Measurements from ENCODE around the gene PALLD.
A peak's percentile ranks its signal among the peaks of the same experiment; 100 is the strongest.

The PALLD gene

GRCh38 chr4:168715896-168716295 is 219.0 kb downstream of the PALLD start:
- Histone ChIP-seq H3K9me3 (ENCODE audit: control insufficient read depth, insufficient read depth, low read length) (no peaks in the 10 kb centered on the region), H3K27ac (ENCODE audit: low read depth, low read length) (peak overlapping the region; percentile 48), H3K9ac (ENCODE audit: low read depth, low read length) (no peak overlapping the region), H3K4me1 (ENCODE audit: control insufficient read depth, insufficient read depth, low read length) (peaks cover 13% of the 10 kb centered on the region), H3K27me3 (ENCODE audit: control insufficient read depth, insufficient read depth, low read length) (peaks cover 24% of the 10 kb centered on the region), H3K4me3 (ENCODE audit: low read depth, low read length) (peak overlapping the region; percentile 39), H3K36me3 (ENCODE audit: control insufficient read depth, insufficient read depth, low read length) (no peaks in the 10 kb centered on the region)

- peaks cover 13% of the 10 kb centered on the region for H3K4me1 ChIP-seq (ENCODE audit: control insufficient read depth, insufficient read depth, low read length)
- H3K36me3 ChIP-seq (ENCODE audit: control insufficient read depth, insufficient read depth, low read length), result no peaks in the 10 kb centered on the region
- peak overlapping the region; percentile 39 for H3K4me3 ChIP-seq (ENCODE audit: low read depth, low read length)
- H3K27me3 ChIP-seq (ENCODE audit: control insufficient read depth, insufficient read depth, low read length), result peaks cover 24% of the 10 kb centered on the region
- peak overlapping the region; percentile 48 for H3K27ac ChIP-seq (ENCODE audit: low read depth, low read length)
- H3K9me3 ChIP-seq (ENCODE audit: control insufficient read depth, insufficient read depth, low read length), result no peaks in the 10 kb centered on the region
- H3K9ac ChIP-seq (ENCODE audit: low read depth, low read length), result no peak overlapping the region
Observed at GRCh38 chr4:168716406-168717129, 219.7 kb downstream of the PALLD start.

- H3K9ac ChIP-seq (ENCODE audit: low read depth, low read length), result no peak overlapping the region
- H3K4me3 ChIP-seq (ENCODE audit: low read depth, low read length), result no peak overlapping the region
- no peaks in the 10 kb centered on the region for H3K9me3 ChIP-seq (ENCODE audit: control insufficient read depth, insufficient read depth, low read length)
- no peaks in the 10 kb centered on the region for H3K36me3 ChIP-seq (ENCODE audit: control insufficient read depth, insufficient read depth, low read length)
- H3K27ac ChIP-seq (ENCODE audit: low read depth, low read length), result no peak overlapping the region
- H3K27me3 ChIP-seq (ENCODE audit: control insufficient read depth, insufficient read depth, low read length), result peaks cover 24% of the 10 kb centered on the region
- peaks cover 13% of the 10 kb centered on the region for H3K4me1 ChIP-seq (ENCODE audit: control insufficient read depth, insufficient read depth, low read length)
Observed at GRCh38 chr4:168717847-168718246, 221.0 kb downstream of the PALLD start.

- H3K27me3 ChIP-seq (ENCODE audit: control insufficient read depth, insufficient read depth, low read length), result peaks cover 24% of the 10 kb centered on the region
- H3K4me1 ChIP-seq (ENCODE audit: control insufficient read depth, insufficient read depth, low read length), result peaks cover 17% of the 10 kb centered on the region
Observed at GRCh38 chr4:168719725-168720124, 222.9 kb downstream of the PALLD start.

GRCh38 chr4:168720396-168720900 is 223.6 kb downstream of the PALLD start:
- Histone ChIP-seq H3K9me3 (ENCODE audit: control insufficient read depth, insufficient read depth, low read length) (no peaks in the 10 kb centered on the region), H3K36me3 (ENCODE audit: control insufficient read depth, insufficient read depth, low read length) (no peaks in the 10 kb centered on the region), H3K4me1 (ENCODE audit: control insufficient read depth, insufficient read depth, low read length) (peaks cover 22% of the 10 kb centered on the region), H3K27ac (ENCODE audit: low read depth, low read length) (no peak overlapping the region), H3K4me3 (ENCODE audit: low read depth, low read length) (no peak overlapping the region), H3K9ac (ENCODE audit: low read depth, low read length) (no peak overlapping the region), H3K27me3 (ENCODE audit: control insufficient read depth, insufficient read depth, low read length) (peaks cover 18% of the 10 kb centered on the region)

More at GRCh38 chr4:168719725-168720124, 222.9 kb downstream of the PALLD start:
- H3K36me3 ChIP-seq (ENCODE audit: control insufficient read depth, insufficient read depth, low read length), result no peaks in the 10 kb centered on the region
- no peak overlapping the region for H3K27ac ChIP-seq (ENCODE audit: low read depth, low read length)
- no peak overlapping the region for H3K9ac ChIP-seq (ENCODE audit: low read depth, low read length)
- H3K4me3 ChIP-seq (ENCODE audit: low read depth, low read length), result no peak overlapping the region
- no peaks in the 10 kb centered on the region for H3K9me3 ChIP-seq (ENCODE audit: control insufficient read depth, insufficient read depth, low read length)

- Histone ChIP-seq H3K27me3 (ENCODE audit: control insufficient read depth, insufficient read depth, low read length) (peaks cover 5% of the 10 kb centered on the region; the same call in 1 of the 2 replicates), H3K4me3 (ENCODE audit: low read depth, low read length) (no peak overlapping the region), H3K36me3 (ENCODE audit: control insufficient read depth, insufficient read depth, low read length) (no peaks in the 10 kb centered on the region), H3K27ac (ENCODE audit: low read depth, low read length) (no peak overlapping the region), H3K4me1 (ENCODE audit: control insufficient read depth, insufficient read depth, low read length) (peaks cover 9% of the 10 kb centered on the region), H3K9ac (ENCODE audit: low read depth, low read length) (no peak overlapping the region), H3K9me3 (ENCODE audit: control insufficient read depth, insufficient read depth, low read length) (no peaks in the 10 kb centered on the region)
Observed at GRCh38 chr4:168722391-168722790, 225.5 kb downstream of the PALLD start.

GRCh38 chr4:168723020-168723419 is 226.2 kb downstream of the PALLD start:
- Histone ChIP-seq H3K36me3 (ENCODE audit: control insufficient read depth, insufficient read depth, low read length) (no peaks in the 10 kb centered on the region), H3K9ac (ENCODE audit: low read depth, low read length) (no peak overlapping the region), H3K4me1 (ENCODE audit: control insufficient read depth, insufficient read depth, low read length) (peaks cover 9% of the 10 kb centered on the region), H3K9me3 (ENCODE audit: control insufficient read depth, insufficient read depth, low read length) (no peaks in the 10 kb centered on the region), H3K4me3 (ENCODE audit: low read depth, low read length) (no peak overlapping the region), H3K27me3 (ENCODE audit: control insufficient read depth, insufficient read depth, low read length) (peaks cover under 1% of the 10 kb centered on the region; the same call in 1 of the 2 replicates), H3K27ac (ENCODE audit: low read depth, low read length) (no peak overlapping the region)

GRCh38 chr4:168723569-168723968 is 226.7 kb downstream of the PALLD start:
- Histone ChIP-seq H3K9me3 (ENCODE audit: control insufficient read depth, insufficient read depth, low read length) (no peaks in the 10 kb centered on the region), H3K4me3 (ENCODE audit: low read depth, low read length) (no peak overlapping the region), H3K36me3 (ENCODE audit: control insufficient read depth, insufficient read depth, low read length) (no peaks in the 10 kb centered on the region), H3K27me3 (ENCODE audit: control insufficient read depth, insufficient read depth, low read length) (no peaks in the 10 kb centered on the region), H3K4me1 (ENCODE audit: control insufficient read depth, insufficient read depth, low read length) (peaks cover 9% of the 10 kb centered on the region), H3K9ac (ENCODE audit: low read depth, low read length) (no peak overlapping the region), H3K27ac (ENCODE audit: low read depth, low read length) (no peak overlapping the region)

GRCh38 chr4:168724243-168724642 is 227.4 kb downstream of the PALLD start:
- Histone ChIP-seq H3K4me3 (ENCODE audit: low read depth, low read length) (no peak overlapping the region), H3K9ac (ENCODE audit: low read depth, low read length) (no peak overlapping the region), H3K9me3 (ENCODE audit: control insufficient read depth, insufficient read depth, low read length) (no peaks in the 10 kb centered on the region), H3K36me3 (ENCODE audit: control insufficient read depth, insufficient read depth, low read length) (no peaks in the 10 kb centered on the region), H3K27ac (ENCODE audit: low read depth, low read length) (peak overlapping the region; percentile 79), H3K4me1 (ENCODE audit: control insufficient read depth, insufficient read depth, low read length) (peaks cover 9% of the 10 kb centered on the region), H3K27me3 (ENCODE audit: control insufficient read depth, insufficient read depth, low read length) (no peaks in the 10 kb centered on the region)

GRCh38 chr4:168724686-168725411 is 228.0 kb downstream of the PALLD start:
- Histone ChIP-seq H3K36me3 (ENCODE audit: control insufficient read depth, insufficient read depth, low read length) (no peaks in the 10 kb centered on the region), H3K9me3 (ENCODE audit: control insufficient read depth, insufficient read depth, low read length) (no peaks in the 10 kb centered on the region), H3K4me3 (ENCODE audit: low read depth, low read length) (no peak overlapping the region), H3K27me3 (ENCODE audit: control insufficient read depth, insufficient read depth, low read length) (no peaks in the 10 kb centered on the region), H3K4me1 (ENCODE audit: control insufficient read depth, insufficient read depth, low read length) (peaks cover 9% of the 10 kb centered on the region), H3K27ac (ENCODE audit: low read depth, low read length) (peak overlapping the region; percentile 79), H3K9ac (ENCODE audit: low read depth, low read length) (no peak overlapping the region)

- Histone ChIP-seq H3K9me3 (ENCODE audit: control insufficient read depth, insufficient read depth, low read length) (no peaks in the 10 kb centered on the region), H3K36me3 (ENCODE audit: control insufficient read depth, insufficient read depth, low read length) (no peaks in the 10 kb centered on the region), H3K27ac (ENCODE audit: low read depth, low read length) (no peak overlapping the region), H3K4me1 (ENCODE audit: control insufficient read depth, insufficient read depth, low read length) (peaks cover 9% of the 10 kb centered on the region), H3K27me3 (ENCODE audit: control insufficient read depth, insufficient read depth, low read length) (no peaks in the 10 kb centered on the region), H3K4me3 (ENCODE audit: low read depth, low read length) (no peak overlapping the region), H3K9ac (ENCODE audit: low read depth, low read length) (no peak overlapping the region)
Observed at GRCh38 chr4:168725930-168726329, 229.1 kb downstream of the PALLD start.

All from HUES48 (cell line).